ENCODE results near the gene CALR. TPM values are rescaled to one million over a fixed set of nuclear protein-coding genes. Genes with fewer than 3 reads are reported as not detected.

Gene CALR
- total and polyA plus RNA-seq, 10 donors = 150 to 828 (median 406) TPM

DNA sequence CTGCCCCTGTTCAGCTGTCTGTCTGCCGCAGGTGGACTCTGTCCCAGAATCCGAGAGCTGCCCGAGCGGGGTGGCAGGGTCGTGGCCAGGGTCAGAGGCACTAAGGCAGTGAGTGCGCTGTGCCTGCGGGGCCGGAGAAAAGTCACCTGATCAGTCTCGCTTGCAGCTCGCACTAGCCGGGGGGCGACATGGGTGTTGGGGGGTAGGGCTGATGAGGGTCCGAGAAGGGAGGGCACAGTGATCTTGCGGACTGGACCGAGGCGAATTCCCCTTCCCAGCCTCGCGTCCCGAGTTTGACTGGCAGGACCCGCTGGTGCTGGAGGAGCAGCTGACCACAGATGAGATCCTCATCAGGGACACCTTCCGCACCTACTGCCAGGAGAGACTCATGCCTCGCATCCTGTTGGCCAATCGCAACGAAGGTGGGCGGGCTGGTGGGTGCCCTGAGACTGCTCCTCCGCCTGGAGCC lies 46.8 kb upstream of the CALR start:
- intact Hi-C loops (cut with DNase I; ENCODE audit: low total_unique reads) = no loop called here

DNA sequence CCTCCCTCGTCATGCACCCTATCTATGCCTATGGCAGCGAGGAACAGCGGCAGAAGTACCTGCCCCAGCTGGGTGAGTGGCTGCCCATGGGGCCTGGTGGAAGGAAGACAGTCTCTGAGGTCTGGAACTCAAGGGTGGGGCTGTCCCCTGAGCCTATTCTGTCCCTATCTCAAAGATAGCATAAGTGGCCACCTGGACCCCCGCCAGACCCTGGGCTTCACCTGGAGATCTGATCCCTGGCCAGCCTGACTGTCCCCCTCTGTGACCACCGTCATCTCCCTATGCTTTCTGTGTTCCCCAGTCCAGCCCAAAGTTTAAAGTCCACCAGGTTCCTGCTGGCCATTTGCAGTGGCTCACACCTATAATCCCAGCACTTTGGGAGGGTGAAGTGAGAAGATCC lies 44.8 kb upstream of the CALR start:
- no peak overlapping the region for H3K27ac ChIP-seq
- intact Hi-C loops (cut with DNase I; ENCODE audit: low total_unique reads) = no loop called here
- WGBS, 5 donors = 95 to 98% (median 96%) methylated on average over 5 of the region's 5 CpGs

More for the DNA sequence above, 46.8 kb upstream of the CALR start:
- Histone ChIP-seq H3K4me1 (peaks cover 9 to 38% (median 21%) of the 10 kb centered on the region in 6 donors), H3K27me3 (replicated peaks in 1 of 7) (peaks cover 0 to 5% (median 0%) of the 10 kb centered on the region in 7 donors), H3K4me3 (peak overlapping the region; percentile 75 to 100 (median 96)), H3K27ac (peak overlapping the region in 4 of 8 donors; percentile 82 to 90 (median 87)), H3K36me3 (peaks cover 0 to 38% (median 23%) of the 10 kb centered on the region in 6 donors), H3K9me3 (no peaks in the 10 kb centered on the region)
- no peak for TF ChIP-seq POLR2AphosphoS5 (IDR thresholded peaks at IDR 0.05)
- no peak for TF ChIP-seq POLR2A (IDR thresholded peaks at IDR 0.05)
- TF ChIP-seq, protein P1, sequence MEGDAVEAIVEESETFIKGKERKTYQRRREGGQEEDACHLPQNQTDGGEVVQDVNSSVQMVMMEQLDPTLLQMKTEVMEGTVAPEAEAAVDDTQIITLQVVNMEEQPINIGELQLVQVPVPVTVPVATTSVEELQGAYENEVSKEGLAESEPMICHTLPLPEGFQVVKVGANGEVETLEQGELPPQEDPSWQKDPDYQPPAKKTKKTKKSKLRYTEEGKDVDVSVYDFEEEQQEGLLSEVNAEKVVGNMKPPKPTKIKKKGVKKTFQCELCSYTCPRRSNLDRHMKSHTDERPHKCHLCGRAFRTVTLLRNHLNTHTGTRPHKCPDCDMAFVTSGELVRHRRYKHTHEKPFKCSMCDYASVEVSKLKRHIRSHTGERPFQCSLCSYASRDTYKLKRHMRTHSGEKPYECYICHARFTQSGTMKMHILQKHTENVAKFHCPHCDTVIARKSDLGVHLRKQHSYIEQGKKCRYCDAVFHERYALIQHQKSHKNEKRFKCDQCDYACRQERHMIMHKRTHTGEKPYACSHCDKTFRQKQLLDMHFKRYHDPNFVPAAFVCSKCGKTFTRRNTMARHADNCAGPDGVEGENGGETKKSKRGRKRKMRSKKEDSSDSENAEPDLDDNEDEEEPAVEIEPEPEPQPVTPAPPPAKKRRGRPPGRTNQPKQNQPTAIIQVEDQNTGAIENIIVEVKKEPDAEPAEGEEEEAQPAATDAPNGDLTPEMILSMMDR (IDR thresholded peaks at IDR 0.05 in 8 of 11, conservative IDR thresholded peaks at IDR 0.05 in 3 of 11) = no peak
- DNase-seq = peak; percentile 86
- 7 to 20% (median 8%) methylated on average over 24 to 26 of the region's 26 CpGs for WGBS, 5 donors

DNA sequence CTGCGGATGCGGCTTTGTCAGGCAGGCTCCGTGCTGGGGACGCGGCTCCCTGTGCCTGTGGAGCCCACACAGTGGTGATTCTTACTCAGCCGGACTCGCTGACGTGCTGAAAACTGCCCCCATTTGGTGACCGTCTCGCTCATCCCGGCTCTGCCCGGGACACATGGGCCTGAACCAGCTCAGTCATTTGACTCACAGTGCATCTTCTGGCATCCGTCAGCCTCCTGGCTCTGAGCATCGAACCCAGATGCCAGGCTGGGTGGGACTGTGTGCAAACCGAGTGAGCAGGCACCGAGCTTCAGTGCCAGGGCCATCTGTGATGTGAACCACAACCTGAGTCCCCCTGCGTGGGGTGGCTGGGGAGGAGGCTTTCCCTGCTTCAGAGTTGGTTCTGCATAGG lies 41.9 kb upstream of the CALR start:
- Histone ChIP-seq H3K27ac (no peak overlapping the region), H3K4me3 (no peak overlapping the region), H3K27me3 (replicated peaks in 1 of 7) (no peaks in the 10 kb centered on the region), H3K4me1 (peaks cover 9 to 22% (median 12%) of the 10 kb centered on the region in 6 donors), H3K36me3 (peaks cover 0 to 84% (median 42%) of the 10 kb centered on the region in 6 donors), H3K9me3 (no peaks in the 10 kb centered on the region)
- intact Hi-C loops (cut with DNase I; ENCODE audit: low total_unique reads) = no loop called here
- TF ChIP-seq POLR2A (IDR thresholded peaks at IDR 0.05) = no peak
- TF ChIP-seq POLR2AphosphoS5 (IDR thresholded peaks at IDR 0.05) = peak in 1 of 3 donors; percentile 25
- TF ChIP-seq, protein P1 (IDR thresholded peaks at IDR 0.05 in 8 of 11, conservative IDR thresholded peaks at IDR 0.05 in 3 of 11) = no peak
- whole genome bisulfite sequencing, 5 donors = 95 to 99% (median 97%) methylated on average over 10 to 17 of the region's 17 CpGs
- DNase-seq = no peak

More for the DNA sequence above, 44.8 kb upstream of the CALR start:
- TF ChIP-seq POLR2A (IDR thresholded peaks at IDR 0.05) (no peak), POLR2AphosphoS5 (IDR thresholded peaks at IDR 0.05) (no peak)
- TF ChIP-seq, protein P1 (IDR thresholded peaks at IDR 0.05 in 8 of 11, conservative IDR thresholded peaks at IDR 0.05 in 3 of 11) = no peak
- H3K27me3 ChIP-seq (replicated peaks in 1 of 7) = no peaks in the 10 kb centered on the region
- H3K4me1 ChIP-seq = peaks cover 9 to 38% (median 21%) of the 10 kb centered on the region in 6 donors
- peaks cover 0 to 58% (median 35%) of the 10 kb centered on the region in 6 donors for H3K36me3 ChIP-seq
- H3K9me3 ChIP-seq = no peaks in the 10 kb centered on the region
- H3K4me3 ChIP-seq = no peak overlapping the region
- no peak for DNase-seq

DNA sequence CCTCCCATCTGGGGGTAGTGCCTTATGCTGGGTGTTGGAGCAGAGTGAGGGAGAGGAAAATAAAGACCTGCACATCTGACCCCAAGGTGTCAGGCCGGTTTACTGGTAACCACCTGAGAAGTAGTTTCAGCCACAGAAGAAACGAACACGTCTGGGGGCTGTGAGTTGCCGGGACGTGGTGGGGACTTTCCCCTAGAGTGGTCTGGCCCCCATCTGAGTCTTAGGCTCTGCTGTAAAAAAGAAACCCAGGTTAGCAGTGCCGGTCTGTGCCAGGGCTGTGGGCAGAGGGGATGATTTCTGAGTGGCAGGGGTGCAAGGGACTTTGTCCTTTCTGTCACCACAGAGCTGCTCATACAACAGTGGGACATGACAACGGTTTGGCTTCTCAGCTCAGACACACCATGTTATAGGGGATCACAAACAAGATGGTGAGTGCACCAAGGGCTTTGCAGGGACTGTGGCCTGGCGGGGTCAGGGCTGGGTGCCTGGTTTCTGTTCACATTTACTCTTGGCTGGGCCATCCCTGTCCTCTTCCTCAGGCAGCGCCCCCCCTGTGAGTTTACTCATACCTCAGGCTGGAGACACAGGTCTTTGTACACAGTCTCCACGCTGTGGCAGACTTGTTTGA lies 38.4 kb upstream of the CALR start:
- Histone ChIP-seq H3K4me3 (no peak overlapping the region), H3K27ac (peak overlapping the region in 1 of 8 donors; percentile 33), H3K27me3 (replicated peaks in 1 of 7) (no peaks in the 10 kb centered on the region), H3K36me3 (peaks cover 0 to 61% (median 31%) of the 10 kb centered on the region in 6 donors), H3K9me3 (no peaks in the 10 kb centered on the region), H3K4me1 (no peaks in the 10 kb centered on the region)
- no peak for DNase-seq
- intact Hi-C loops (cut with DNase I; ENCODE audit: low total_unique reads) = no loop called here
- 57 to 79% (median 74%) methylated on average over 10 of the region's 10 CpGs for WGBS, 5 donors
- TF ChIP-seq, protein P1 (IDR thresholded peaks at IDR 0.05 in 8 of 11, conservative IDR thresholded peaks at IDR 0.05 in 3 of 11) = no peak
- TF ChIP-seq POLR2AphosphoS5 (IDR thresholded peaks at IDR 0.05) (no peak), POLR2A (IDR thresholded peaks at IDR 0.05) (no peak)

All from spleen (tissue), 11 donors.